T1000 (cell line): Measurements from ENCODE around the gene GNAT1.
A peak's percentile ranks its signal among the peaks of the same experiment; 100 is the strongest.

ENCODE experiments used
- DNase-seq: peaks from one replicate; lab custom pipeline; 2025; ENCODE audit warnings: mixed read lengths; lab: John Stamatoyannopoulos, UW

GNAT1 gene

GRCh38 chr3:50181985-50182384 lies 9.4 kb upstream of the GNAT1 start:
- no peak for DNase-seq

GRCh38 chr3:50182533-50183099 lies 8.8 kb upstream of the GNAT1 start:
- DNase-seq: no peak

- DNase-seq: no peak
These were observed 7.7 kb upstream of the GNAT1 start for GRCh38 chr3:50183755-50184154.

GRCh38 chr3:50184242-50184978 lies 7.0 kb upstream of the GNAT1 start:
- no peak for DNase-seq

- no peak for DNase-seq
These were observed 6.2 kb upstream of the GNAT1 start for GRCh38 chr3:50185230-50185629.

- DNase-seq: no peak
These were observed 5.3 kb upstream of the GNAT1 start for GRCh38 chr3:50186096-50186495.

- no peak for DNase-seq
These were observed 3.7 kb upstream of the GNAT1 start for GRCh38 chr3:50187750-50188149.

- peak; percentile 62 for DNase-seq
These were observed 2.1 kb upstream of the GNAT1 start for GRCh38 chr3:50189274-50189673.

GRCh38 chr3:50189989-50190388 lies 1.4 kb upstream of the GNAT1 start:
- DNase-seq: no peak

- no peak for DNase-seq
These were observed 714 bp downstream of the GNAT1 start for GRCh38 chr3:50192124-50192523.

- DNase-seq: peak; percentile 43
These were observed 1.3 kb downstream of the GNAT1 start for GRCh38 chr3:50192689-50193141.

- no peak for DNase-seq
These were observed 1.9 kb downstream of the GNAT1 start for GRCh38 chr3:50193286-50193685.

GRCh38 chr3:50193746-50194127 lies 2.3 kb downstream of the GNAT1 start:
- DNase-seq: no peak

- DNase-seq: peak; percentile 40
These were observed 2.9 kb downstream of the GNAT1 start for GRCh38 chr3:50194128-50194902.

GRCh38 chr3:50194903-50195500 lies 3.6 kb downstream of the GNAT1 start:
- no peak for DNase-seq

- DNase-seq: peak; percentile 9
These were observed 4.3 kb downstream of the GNAT1 start for GRCh38 chr3:50195501-50196252.

- no peak for DNase-seq
These were observed 4.9 kb downstream of the GNAT1 start for GRCh38 chr3:50196253-50196801.

GRCh38 chr3:50201573-50202315 lies 10.3 kb downstream of the GNAT1 start:
- DNase-seq: no peak

GRCh38 chr3:50202353-50203112 lies 11.1 kb downstream of the GNAT1 start:
- no peak for DNase-seq
